GM18867 (cell line): Measurements from ENCODE around the gene RHOF.

Experiments used
- ATAC-seq: cut with Tn5 transposase; IDR thresholded peaks from one replicate; pipeline ENCODE4 v1.9.1; 2021; ENCODE audit warnings: mild to moderate bottlenecking, moderate library complexity; ENCODE audit not compliant: unreplicated experiment

RHOF gene

DNA sequence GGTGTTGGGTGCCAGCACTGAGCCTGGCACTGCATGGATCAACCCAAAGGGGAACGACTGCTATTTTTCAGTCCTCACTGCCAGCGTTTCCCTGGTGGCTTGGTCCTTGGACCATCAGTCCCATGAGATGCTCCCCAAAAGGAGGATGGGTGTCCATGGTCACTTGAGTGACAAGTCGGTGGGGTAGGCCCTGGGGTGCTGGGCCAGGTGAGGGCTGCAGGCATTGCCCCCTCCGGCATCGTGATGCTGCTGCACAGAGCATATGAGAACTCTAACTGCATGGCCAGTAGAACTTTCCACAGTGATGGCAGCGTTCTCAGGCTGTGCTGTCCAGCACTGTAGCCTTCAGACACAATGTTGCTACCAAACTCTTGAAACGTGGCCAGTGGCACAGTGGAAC is 26.6 kb upstream of the RHOF start:
- ATAC-seq = no peak

DNA sequence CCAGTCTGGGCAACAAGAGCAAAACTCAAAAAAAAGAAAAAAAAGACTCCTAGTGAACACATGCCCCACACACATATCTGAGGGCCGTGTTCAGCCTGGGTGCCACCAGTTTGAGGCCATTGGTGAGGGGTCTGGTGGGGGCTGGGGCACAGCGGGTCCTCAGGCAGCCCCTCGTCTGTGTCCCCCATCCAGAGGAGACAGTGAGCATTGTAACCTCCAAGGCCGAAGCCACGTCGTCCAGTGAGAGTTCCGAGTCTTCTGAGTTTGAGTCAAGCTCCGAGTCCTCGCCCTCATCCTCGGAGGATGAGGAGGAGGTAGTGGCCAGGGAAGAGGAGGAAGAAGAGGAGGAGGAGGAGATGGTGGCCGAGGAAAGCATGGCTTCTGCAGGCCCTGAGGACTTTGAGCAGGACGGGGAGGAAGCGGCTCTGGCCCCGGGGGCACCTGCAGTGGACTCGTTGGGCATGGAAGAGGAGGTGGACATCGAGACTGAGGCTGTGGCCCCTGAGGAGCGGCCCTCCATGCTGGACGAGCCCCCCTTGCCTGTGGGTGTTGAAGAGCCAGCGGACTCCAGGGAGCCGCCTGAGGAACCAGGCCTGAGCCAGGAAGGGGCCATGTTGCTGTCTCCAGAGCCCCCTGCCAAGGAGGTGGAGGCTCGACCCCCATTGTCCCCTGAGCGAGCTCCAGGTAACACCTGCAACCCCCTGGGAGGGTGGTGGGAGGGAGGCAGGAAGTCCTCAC is 25.9 kb upstream of the RHOF start:
- ATAC-seq = no peak

DNA sequence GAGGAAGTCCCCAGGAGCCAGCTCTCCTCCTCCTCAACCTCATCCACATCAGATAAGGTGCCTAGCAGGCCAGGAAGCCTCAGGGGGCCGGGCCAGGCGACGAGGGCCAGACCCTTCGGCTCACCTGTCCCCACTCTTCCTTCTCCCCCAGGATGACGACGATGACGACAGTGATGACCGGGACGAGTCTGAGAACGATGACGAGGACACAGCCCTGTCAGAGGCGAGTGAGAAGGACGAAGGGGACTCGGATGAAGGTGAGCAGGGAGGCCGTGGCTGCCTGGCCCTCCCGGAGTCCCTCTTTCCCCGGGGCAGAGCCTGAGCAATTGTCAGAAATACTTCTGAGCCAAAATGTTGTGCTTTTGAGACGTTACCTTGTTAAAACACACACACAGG is 24.2 kb upstream of the RHOF start:
- ATAC-seq = no peak

DNA sequence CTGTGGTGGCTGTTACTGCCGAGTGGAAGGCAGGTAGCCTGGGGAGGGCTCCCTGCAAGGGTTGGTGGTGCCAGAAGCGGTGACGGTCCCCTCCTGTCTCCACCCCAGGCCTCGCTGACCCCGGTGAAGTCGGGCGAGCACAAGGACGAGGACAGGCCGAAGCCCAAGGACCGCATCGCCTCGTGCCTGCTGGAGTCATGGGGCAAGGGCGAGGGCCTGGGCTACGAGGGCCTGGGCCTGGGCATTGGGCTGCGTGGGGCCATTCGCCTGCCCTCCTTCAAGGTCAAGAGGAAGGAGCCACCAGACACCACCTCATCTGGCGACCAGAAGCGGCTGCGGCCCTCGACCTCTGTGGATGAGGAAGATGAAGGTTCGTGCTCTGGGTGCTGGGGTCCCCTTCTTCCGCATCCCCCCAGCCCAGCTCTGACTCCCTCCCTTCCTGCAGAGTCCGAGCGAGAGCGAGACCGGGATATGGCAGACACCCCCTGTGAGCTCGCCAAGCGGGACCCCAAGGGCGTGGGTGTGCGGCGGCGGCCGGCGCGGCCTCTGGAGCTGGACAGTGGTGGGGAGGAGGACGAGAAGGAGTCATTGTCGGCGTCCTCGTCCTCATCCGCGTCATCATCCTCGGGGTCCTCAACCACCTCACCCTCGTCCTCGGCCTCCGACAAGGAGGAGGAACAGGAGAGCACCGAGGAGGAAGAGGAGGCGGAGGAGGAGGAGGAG is 23.6 kb upstream of the RHOF start:
- ATAC-seq = no peak

DNA sequence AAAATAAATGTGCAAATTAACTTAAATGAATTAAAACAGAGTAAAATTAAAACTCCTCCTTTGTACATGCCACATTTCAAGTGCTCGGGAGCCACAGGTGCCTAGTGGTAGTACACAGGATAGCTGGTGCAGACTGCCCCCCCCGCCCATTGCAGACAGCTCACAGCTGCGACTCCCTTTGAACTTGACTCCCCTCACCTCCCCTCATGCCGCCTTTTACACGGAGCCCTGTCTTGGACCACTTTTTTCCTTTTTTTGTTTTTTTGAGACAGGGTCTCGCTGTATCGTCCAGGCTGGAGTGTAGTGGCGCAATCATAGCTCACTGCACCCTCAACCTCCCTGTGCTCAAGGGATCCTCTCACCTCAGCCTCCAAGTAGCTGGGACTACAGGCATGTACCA is 21.8 kb upstream of the RHOF start:
- ATAC-seq = no peak

DNA sequence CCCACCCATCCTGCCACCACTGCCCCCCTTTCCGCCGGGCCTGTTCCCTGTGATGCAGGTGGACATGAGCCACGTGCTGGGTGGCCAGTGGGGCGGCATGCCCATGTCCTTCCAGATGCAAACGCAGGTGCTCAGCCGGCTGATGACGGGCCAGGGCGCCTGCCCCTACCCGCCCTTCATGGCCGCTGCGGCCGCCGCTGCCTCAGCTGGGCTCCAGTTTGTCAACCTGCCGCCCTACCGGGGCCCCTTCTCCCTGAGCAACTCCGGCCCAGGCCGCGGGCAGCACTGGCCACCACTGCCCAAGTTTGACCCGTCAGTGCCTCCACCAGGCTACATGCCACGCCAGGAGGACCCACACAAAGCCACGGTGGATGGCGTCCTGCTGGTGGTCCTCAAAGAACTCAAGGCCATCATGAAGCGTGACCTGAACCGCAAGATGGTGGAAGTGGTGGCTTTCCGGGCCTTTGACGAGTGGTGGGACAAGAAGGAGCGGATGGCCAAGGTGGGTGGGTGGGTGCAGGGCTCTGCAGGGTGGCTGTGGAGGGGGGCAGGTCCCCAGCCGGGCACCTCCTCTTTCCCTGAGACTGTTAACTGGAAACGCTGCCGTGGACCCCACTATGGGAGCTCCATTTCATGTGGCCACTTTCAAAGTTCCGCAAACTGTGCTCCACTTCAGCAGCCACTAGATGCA is 21.1 kb upstream of the RHOF start:
- no peak for ATAC-seq

DNA sequence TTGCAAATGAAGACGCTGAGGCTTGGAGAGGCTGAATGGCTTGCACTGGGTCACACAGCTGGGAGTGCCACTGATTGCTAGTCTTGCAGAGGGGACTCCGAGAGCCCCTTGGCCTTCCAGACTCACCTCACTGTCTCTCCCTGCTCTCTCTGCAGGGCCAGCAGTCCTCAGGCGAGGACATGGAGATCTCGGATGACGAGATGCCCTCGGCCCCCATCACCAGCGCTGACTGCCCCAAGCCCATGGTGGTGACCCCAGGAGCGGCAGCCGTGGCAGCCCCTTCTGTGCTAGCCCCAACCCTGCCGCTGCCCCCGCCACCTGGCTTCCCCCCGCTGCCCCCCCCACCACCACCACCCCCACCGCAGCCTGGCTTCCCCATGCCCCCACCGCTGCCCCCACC is 20.5 kb upstream of the RHOF start:
- no peak for ATAC-seq

DNA sequence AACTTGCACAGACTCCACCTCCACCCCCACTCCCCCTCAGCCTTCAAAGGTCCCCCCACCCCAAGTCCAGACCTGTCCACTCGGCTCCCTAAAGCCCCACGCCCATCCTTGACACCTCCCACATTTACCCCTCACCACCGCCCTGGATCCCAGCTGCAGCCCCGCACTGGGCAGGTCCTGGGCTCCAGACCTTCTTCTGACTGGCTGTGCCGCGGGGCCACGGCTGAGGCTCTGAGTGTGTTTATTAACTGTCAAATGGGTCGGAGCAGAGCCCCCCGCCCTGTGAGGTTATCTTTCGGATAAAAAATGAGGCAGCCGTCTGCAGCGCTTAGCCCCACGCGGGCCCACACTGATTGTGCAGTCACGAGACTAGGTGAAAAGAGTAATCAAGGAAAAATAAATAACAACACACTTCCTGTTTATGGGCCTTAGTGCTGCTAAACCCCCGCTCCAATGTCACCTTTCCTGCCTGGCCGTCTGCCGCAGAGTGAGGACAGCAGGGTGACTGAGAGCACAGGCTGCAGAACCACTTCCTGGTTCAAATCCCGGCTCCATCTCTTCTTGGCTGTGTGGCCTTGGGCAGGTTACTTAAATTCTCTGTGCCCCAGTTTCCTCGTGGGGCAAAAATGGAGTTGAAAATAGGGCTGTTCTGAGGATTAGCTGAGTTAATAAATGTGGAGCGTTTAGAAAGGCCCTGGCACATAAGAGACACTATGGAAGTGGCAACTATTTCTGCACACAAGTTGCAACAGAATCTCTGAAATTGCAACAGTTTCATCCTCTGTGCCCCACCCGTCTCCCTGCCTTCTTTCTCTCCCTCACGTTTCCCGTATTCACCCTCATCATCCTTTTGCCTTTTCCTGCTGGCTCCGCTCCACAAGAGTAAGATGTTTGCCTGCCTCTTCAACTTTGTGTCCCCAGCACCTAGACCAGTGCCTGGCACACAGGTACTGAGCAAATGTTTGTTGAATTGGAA is 19.7 kb upstream of the RHOF start:
- ATAC-seq = no peak

DNA sequence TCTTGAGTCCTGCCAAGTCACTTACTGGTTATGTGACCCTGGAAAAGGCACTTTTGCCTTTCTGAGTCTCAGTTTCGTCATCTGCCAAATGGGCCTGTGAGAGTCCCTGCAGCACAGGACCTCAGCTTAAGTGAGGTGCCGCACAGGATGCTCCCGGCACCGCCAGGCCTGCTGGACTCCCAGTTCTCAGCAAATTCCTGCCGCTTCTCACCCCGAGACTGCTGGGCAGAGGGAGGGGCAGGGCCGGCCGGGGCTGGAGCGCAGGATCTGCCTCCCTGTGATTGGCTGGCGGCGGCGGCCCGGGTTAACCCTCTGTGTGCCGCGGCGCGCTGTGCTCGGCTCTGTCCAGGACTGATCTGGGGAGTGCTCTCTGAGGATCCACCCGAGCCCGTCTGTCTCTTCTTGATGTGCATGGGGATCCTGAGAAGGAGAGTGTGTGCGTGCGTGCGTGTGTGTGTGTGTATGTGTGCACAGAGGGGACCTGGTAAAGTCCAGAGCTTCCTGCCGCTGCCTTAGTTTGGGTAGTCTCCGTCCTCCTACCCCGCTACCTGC is 18.9 kb upstream of the RHOF start:
- ATAC-seq = peak; percentile 28

DNA sequence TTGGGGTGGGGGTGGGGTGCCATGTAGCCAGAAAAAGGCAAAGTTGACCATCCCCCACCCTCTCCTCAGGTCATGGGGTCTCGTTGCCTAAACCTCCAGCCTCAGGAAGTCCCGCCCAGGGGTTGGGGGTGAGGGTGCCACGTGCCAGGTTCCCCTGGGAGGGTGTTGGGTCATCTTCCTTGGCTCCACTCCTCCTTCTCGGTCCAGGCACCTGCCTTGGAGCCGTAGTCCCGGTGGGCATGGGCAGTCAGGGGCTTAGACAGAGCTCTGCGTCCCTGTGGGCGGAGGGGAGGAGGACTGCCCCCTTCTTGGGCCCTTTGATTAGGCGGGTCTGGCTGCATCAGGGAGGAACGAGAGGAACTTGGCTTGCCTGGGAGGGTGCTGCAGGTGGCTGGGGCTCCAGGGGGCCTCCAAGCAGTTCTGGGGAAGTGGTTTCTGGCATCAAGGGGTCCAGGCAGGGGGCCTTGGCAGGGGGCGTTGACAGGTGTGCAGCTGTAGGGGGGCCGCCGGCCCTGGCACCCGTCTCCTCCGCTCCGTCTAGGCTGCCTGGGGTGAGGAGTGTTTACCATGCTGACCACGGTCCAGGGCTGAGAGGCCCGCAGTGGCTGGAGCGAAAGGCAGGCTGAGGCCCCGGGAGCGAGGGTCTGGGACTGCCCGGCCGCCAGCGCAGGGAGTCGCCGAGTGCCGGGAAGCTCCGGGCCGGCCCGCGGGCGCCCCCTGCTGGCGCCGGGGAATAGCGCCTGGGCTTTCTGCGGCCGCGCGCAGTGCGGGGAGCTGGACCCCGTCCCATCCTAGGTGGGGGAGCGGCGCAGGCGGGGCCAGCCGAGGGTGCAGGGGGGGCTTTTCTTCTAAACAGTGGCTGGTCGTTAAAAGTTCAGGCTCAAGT is 18.2 kb upstream of the RHOF start:
- ATAC-seq = peak; percentile 68

DNA sequence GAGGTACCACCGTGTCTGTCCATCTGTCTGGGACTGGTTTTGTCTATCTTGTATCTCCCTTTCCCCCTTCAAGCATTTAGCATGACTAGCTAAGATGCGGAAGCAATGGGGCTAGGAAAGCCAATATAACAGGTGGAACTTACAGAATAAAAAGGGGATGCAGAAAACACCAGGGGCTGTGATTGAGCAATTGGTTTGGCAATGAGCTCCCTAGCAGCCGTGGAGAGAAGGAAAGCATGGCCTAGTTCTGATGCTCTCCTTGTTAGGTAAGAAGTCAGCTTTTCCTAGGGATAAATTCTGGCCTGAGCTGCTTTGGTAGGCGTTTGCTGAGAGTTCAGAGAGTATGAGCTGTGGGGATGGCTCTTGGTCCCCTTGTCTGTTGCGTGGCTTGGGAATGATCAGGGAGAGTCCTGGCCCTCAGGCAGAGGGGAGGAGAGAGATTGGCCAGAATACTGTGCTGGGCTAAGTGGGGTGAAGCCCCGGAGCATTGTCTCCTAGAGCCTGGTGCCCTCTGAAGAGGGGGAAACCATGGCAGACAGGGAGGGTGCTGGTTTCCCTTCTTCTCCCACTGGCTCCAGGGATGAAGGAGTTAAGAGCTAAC is 17.4 kb upstream of the RHOF start:
- ATAC-seq = no peak

DNA sequence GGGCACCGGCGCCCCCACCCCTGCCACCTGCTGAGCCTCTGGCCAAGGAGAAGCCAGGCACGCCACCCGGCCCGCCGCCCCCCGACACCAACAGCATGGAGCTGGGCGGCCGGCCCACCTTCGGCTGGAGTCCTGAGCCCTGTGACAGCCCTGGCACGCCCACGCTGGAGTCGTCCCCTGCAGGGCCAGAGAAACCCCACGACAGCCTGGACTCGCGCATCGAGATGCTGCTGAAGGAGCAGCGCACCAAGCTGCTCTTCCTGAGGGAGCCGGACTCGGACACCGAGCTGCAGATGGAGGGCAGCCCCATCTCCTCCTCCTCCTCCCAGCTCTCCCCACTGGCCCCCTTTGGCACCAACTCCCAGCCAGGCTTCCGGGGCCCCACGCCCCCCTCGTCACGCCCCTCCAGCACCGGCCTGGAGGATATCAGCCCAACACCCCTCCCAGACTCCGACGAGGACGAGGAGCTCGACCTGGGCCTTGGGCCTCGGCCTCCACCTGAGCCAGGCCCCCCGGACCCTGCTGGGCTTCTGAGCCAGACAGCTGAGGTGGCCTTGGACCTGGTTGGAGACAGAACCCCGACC is 16.8 kb upstream of the RHOF start:
- no peak for ATAC-seq

DNA sequence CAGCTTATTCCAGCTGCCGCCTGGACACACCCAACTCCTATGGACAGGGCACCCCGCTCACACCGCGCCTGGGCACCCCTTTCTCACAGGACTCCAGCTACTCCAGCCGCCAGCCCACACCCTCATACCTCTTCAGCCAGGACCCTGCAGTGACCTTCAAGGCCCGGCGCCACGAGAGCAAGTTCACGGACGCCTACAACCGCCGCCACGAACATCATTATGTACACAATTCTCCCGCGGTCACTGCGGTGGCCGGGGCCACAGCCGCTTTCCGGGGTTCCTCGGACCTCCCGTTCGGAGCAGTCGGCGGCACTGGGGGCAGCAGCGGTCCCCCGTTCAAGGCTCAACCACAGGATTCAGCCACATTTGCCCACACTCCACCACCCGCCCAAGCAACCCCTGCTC is 16.2 kb upstream of the RHOF start:
- no peak for ATAC-seq

DNA sequence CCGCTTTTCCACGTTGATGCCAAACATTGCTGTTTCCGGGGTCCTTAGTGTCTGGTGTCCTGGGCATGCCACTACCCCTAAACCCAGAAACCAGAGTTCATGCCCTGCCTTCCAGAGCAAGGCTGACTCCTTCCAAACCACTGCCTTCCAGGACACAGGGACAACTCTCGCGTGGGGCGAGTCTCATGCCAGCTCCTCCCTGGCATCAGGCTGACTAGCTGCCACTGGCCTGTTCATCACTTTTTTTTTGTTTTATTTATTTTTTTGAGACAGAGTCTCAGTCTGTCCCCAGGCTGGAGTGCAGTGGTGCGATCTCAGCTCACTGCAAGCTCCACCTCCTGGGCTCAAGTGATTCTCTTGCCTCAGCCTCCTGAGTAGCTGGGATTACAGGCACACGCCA is 15.1 kb upstream of the RHOF start:
- no peak for ATAC-seq

DNA sequence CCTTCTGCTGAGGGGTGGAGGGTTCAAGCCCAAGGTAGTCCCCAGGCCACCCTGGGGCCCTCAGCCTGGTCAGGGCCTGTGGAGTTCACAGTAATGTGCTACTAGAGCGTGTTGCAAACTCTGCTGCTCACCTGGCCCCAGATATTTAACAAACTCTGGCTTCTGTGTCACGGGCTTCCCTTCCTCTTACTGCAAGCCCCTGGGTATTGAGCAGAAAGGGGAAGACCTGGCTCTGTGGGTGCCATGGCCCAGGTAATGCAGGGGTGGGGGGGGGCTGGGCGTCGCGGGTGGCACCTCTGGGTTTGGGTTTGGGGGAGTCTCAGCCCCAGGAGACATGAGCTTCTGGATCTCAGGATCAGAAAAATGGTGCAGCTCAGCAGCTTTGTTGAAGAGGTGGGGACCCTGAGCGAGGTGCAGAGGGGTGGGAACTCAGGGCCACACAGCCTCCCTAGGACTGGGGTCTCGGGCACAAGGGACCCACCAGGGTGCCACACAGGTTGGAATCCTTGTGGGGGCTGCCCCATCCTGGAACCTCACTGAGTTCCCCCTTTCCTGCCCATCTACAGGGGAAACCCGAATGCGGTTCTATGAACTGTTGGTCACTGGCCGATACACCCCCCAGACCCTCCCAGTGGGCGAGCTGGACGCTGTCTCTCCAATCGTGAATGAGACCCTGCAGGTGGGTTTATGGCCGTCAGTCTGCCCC is 14.3 kb upstream of the RHOF start:
- no peak for ATAC-seq

DNA sequence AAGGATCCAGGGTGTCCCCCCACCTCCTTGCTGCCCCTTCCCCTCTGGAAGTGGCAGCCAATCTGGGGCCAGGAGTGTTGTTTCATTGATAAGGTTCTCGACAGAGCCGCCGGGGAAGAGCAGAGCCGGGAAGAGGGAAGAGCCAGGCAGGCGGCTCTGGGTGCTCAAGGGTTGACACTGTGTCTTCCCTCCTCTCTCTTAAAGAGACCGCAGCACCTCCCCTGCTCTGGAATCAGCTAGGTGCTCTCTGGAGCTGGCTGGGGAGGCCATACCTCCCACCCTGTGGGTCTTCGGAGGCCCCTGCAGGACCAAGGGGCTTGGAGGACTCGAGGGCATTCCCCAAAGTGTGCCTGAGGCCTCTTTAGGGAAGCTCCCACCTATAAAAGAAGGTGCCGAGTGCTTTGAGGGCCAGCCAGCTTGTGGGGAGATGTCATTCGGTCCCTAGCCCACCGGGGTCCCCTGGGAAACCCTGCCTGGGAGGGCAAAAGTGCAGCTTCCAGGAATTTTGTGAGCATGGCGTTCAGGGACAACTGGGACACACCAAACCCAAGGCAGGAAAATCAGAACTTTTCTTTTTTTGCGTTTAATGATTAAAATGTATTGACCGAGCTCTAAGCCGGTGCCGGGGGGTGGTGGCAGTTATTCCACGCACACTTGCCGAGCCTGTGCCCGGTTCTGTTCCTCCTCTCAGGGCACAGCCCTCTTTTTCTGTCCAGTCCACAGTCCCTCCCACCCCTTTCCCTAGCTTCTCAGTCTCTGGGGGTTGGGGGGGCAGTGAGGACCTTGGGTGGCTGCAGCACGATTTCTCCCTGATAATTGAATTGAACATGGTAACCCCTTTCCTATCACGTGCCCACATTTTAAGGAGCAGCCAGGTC is 13.3 kb upstream of the RHOF start:
- no peak for ATAC-seq

DNA sequence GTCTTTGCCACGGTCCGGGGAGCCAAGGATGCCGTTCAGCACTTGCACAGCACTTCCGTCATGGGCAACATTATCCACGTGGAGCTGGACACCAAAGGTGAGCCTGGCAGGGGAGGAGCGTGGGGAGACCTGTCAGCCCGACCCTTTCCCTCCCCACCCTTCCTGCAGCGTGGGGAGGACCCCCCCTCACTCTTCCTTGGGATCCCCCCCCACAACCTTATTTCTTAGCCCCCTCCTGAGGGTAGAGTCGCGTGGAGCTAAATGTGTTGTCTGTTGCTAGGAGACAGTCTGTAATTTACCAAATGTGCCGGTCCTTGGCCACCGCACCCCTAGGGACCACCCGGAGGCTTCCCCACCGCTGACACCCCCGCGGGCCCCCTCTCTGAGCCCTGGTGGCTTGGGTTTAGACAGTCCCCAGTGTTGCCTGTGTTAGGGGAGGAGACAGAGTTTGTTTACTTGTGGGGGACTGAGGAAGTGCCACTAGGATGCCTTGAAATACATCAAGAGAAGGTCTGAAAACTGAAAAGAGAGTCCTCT is 12.6 kb upstream of the RHOF start:
- ATAC-seq = no peak
